Muscle layer of duodenum (tissue), 2 donors: ENCODE measurements around the gene AQP12B.

Experiments
- H3K27ac ChIP-seq: one replicate; pipeline ENCODE4 v1.7.0; 2013; ENCODE audit warnings: mild to moderate bottlenecking, low read length
- H3K27me3 ChIP-seq: one replicate; pipeline ENCODE4 v1.7.0; 2013; ENCODE audit warnings: low read depth, mild to moderate bottlenecking, control low read depth, low read length
- H3K36me3 ChIP-seq, 2 donors: one replicate each; pipeline ENCODE4 v1.7.0; 2013; ENCODE audit warnings: low read length in 2 of 2, control low read depth in 1 of 2, mild to moderate bottlenecking in 1 of 2; ENCODE audit not compliant: insufficient read depth in 2 of 2, control insufficient read depth in 1 of 2
- H3K4me1 ChIP-seq, 2 donors: one replicate each; pipeline ENCODE4 v1.7.0; 2013; ENCODE audit warnings: low read length in 2 of 2, mild to moderate bottlenecking in 2 of 2, control low read depth in 1 of 2, moderate library complexity in 1 of 2; ENCODE audit not compliant: insufficient read depth in 2 of 2, control insufficient read depth in 1 of 2
- H3K4me3 ChIP-seq, 2 donors: one replicate each; pipeline ENCODE4 v1.7.0; 2013; ENCODE audit warnings: low read length in 2 of 2, low read depth in 1 of 2, mild to moderate bottlenecking in 1 of 2
- H3K9me3 ChIP-seq, 2 donors: one replicate each; pipeline ENCODE4 v1.7.0; 2013; ENCODE audit warnings: low read length in 2 of 2, control low read depth in 1 of 2, mild to moderate bottlenecking in 1 of 2; ENCODE audit not compliant: control insufficient read depth in 1 of 2
- donor health status: healthy.

Gene AQP12B

DNA sequence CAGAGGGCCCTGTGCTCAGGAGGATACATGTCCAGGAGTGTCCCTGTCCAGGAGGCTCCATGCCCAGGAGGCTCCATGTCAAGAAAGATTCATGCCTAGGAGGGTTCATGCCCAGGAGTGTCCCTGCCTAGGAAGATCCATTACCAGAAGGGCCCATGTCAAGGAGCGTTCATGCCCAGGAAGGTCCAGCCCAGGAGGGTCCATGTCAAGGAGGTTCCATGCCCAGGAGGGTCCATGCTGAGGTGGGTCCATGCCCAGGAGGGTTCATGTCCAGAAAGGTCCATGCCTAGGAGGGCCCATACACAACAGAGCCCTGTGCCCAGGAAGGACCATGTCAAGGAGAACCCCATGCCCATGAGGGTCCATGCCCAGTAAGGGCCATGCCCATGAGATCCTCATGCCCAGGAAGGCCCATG, 50.4 kb downstream of the AQP12B start:
- H3K27me3 ChIP-seq = no peaks in the 10 kb centered on the region
- no peaks in the 10 kb centered on the region for H3K4me1 ChIP-seq
- H3K36me3 ChIP-seq = no peaks in the 10 kb centered on the region
- no peak overlapping the region for H3K4me3 ChIP-seq
- H3K27ac ChIP-seq = no peak overlapping the region
- peaks cover 0 to 5% of the 10 kb centered on the region in 2 donors for H3K9me3 ChIP-seq

GRCh38 chr2:240631548-240632305, 51.0 kb downstream of the AQP12B start:
- H3K36me3 ChIP-seq = no peaks in the 10 kb centered on the region
- no peak overlapping the region for H3K27ac ChIP-seq
- no peak overlapping the region for H3K4me3 ChIP-seq
- peaks cover 0 to 5% of the 10 kb centered on the region in 2 donors for H3K9me3 ChIP-seq
- H3K27me3 ChIP-seq = no peaks in the 10 kb centered on the region
- H3K4me1 ChIP-seq = no peaks in the 10 kb centered on the region

GRCh38 chr2:240630771-240631547, 51.7 kb downstream of the AQP12B start:
- H3K36me3 ChIP-seq = no peaks in the 10 kb centered on the region
- no peaks in the 10 kb centered on the region for H3K4me1 ChIP-seq
- no peaks in the 10 kb centered on the region for H3K27me3 ChIP-seq
- no peak overlapping the region for H3K27ac ChIP-seq
- no peak overlapping the region for H3K4me3 ChIP-seq
- peaks cover 0 to 5% of the 10 kb centered on the region in 2 donors for H3K9me3 ChIP-seq

DNA sequence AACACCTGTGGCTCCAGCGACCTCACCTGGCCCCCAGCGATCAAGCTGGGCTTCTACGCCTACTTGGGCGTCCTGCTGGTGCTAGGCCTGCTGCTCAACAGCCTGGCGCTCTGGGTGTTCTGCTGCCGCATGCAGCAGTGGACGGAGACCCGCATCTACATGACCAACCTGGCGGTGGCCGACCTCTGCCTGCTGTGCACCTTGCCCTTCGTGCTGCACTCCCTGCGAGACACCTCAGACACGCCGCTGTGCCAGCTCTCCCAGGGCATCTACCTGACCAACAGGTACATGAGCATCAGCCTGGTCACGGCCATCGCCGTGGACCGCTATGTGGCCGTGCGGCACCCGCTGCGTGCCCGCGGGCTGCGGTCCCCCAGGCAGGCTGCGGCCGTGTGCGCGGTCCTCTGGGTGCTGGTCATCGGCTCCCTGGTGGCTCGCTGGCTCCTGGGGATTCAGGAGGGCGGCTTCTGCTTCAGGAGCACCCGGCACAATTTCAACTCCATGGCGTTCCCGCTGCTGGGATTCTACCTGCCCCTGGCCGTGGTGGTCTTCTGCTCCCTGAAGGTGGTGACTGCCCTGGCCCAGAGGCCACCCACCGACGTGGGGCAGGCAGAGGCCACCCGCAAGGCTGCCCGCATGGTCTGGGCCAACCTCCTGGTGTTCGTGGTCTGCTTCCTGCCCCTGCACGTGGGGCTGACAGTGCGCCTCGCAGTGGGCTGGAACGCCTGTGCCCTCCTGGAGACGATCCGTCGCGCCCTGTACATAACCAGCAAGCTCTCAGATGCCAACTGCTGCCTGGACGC, 52.5 kb downstream of the AQP12B start:
- H3K27ac ChIP-seq = no peak overlapping the region
- H3K4me3 ChIP-seq = no peak overlapping the region
- H3K4me1 ChIP-seq = no peaks in the 10 kb centered on the region
- peaks cover 0 to 5% of the 10 kb centered on the region in 2 donors for H3K9me3 ChIP-seq
- H3K27me3 ChIP-seq = no peaks in the 10 kb centered on the region
- no peaks in the 10 kb centered on the region for H3K36me3 ChIP-seq

DNA sequence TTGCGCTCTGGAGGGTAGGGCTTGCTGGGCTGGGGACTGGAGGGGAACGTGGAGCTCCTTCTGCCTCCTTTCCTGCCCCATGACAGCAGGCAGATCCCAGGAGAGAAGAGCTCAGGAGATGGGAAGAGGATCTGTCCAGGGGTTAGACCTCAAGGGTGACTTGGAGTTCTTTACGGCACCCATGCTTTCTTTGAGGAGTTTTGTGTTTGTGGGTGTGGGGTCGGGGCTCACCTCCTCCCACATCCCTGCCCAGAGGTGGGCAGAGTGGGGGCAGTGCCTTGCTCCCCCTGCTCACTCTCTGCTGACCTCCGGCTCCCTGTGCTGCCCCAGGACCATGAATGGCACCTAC, 53.1 kb downstream of the AQP12B start:
- peaks cover 0 to 5% of the 10 kb centered on the region in 2 donors for H3K9me3 ChIP-seq
- no peaks in the 10 kb centered on the region for H3K27me3 ChIP-seq
- no peak overlapping the region for H3K4me3 ChIP-seq

GRCh38 chr2:240628808-240629618, 53.7 kb downstream of the AQP12B start:
- Histone ChIP-seq H3K27ac (no peak overlapping the region), H3K27me3 (no peaks in the 10 kb centered on the region), H3K9me3 (peaks cover 0 to 4% of the 10 kb centered on the region in 2 donors), H3K4me3 (no peak overlapping the region), H3K4me1 (no peaks in the 10 kb centered on the region), H3K36me3 (no peaks in the 10 kb centered on the region)

More for the DNA sequence above, 53.1 kb downstream of the AQP12B start:
- H3K27ac ChIP-seq = no peak overlapping the region
- H3K36me3 ChIP-seq = no peaks in the 10 kb centered on the region
- H3K4me1 ChIP-seq = no peaks in the 10 kb centered on the region

DNA sequence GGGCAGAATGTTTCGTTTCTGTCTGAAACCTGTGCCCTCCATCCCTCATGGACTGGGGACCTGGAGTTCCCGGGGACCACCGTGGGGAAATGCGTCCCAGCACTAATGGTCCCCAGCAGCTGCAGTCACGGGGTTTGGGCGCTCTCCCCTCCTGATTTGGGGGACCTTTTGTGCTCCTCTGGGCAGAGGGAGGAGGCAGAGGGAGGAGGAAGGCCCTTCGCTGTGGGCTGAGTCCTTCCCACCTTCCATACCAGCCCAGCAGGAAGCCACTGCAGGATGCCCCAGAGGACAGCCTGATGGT, 54.2 kb downstream of the AQP12B start:
- Histone ChIP-seq H3K27ac (no peak overlapping the region), H3K4me1 (no peaks in the 10 kb centered on the region), H3K36me3 (no peaks in the 10 kb centered on the region)

DNA sequence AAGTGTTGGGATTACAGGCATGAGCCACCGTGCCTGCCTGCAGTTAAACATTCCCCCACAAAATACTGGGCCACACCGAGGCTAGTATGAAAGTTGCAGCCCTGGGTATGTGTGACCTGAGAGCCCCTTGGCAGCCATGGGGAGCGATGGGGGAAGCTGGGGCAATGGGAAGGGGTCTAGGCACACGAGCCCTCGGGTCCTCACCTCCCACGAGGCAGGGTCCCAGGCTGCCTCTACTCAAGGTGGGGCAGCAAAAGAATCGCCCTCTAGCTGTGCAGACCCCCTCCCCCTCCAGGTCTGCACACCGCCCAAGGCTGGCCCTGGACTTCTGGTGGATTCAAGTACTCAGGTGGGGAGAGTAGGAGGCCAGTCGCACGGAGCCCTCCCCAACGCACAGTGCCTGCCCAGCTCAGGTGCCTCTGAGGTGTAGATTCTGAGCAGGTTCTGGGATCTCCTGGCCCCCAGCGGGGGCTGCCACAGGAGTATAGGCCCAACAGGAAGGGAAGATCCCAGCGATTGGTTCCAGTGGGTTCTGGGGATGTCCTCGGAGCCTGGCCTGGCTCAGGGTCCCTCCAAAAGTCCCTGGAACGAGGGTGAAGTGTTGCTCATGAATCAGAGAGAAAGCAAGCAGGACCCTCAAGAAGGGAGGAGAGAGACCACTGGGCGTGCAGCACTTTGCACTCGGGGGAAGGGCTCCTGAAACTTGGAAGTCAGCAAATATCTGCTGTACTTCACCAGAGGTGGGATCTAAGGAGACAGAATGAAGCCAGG, 54.8 kb downstream of the AQP12B start:
- Histone ChIP-seq H3K4me1 (no peaks in the 10 kb centered on the region), H3K4me3 (no peak overlapping the region)

More for the DNA sequence above, 54.2 kb downstream of the AQP12B start:
- H3K27me3 ChIP-seq = no peaks in the 10 kb centered on the region
- H3K4me3 ChIP-seq = no peak overlapping the region
- H3K9me3 ChIP-seq = no peaks in the 10 kb centered on the region

DNA sequence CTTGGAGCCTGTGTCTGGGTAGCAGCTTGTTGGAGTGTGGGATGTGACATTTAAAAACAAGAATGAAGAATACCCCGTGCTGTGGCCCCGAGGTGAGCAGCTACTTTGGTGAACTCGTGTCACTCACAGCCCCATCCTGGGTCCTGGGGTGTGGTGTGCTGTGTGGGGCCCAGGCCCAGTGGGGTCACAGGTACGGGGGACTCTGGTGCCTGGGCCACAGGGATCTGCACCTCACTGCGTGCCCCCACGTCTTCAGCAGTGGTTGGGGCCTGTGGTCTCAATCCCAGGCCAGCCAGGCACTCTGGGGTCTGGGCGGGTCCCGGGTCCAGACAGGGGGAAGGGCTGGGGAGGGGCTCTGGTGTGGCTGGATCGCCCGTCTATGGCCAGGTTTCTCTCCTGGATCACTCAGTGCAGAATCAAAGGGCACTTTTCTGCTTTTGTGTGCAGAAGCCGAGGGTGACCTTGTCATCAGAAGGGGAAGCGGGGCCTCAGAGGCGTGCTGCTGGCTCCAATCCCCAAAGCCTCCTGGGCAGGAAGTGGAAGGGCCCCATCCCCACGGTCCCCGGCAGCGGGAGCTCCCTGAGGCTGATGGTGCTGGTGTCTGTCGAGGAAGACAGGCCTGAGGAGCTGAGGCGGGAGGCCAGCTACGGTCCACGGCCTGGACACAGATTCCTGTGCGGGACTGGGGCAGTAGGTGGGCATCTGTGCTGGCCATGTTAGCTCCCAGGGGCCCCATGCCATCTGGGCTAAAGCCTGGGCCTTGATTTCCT, 56.0 kb downstream of the AQP12B start:
- Histone ChIP-seq H3K4me3 (no peak overlapping the region), H3K36me3 (no peaks in the 10 kb centered on the region), H3K27me3 (no peaks in the 10 kb centered on the region), H3K27ac (no peak overlapping the region), H3K9me3 (no peaks in the 10 kb centered on the region), H3K4me1 (no peaks in the 10 kb centered on the region)

More for the DNA sequence above, 54.8 kb downstream of the AQP12B start:
- no peaks in the 10 kb centered on the region for H3K36me3 ChIP-seq
- H3K27me3 ChIP-seq = no peaks in the 10 kb centered on the region
- H3K9me3 ChIP-seq = no peaks in the 10 kb centered on the region
- H3K27ac ChIP-seq = no peak overlapping the region
